ENCODE data around the gene ICAM2. TPM values are rescaled to one million over a fixed set of nuclear protein-coding genes. Genes with fewer than 3 reads are reported as not detected.
A peak's percentile ranks its signal among the peaks of the same experiment; 100 is the strongest.
"Not testable (repeated sequence)": the region's sequence is repeated elsewhere in the genome, so short reads cannot be mapped to it uniquely, and the experiment has no call there.

Gene ICAM2
- total RNA-seq, 5 donors from 2014 or later (not counting 1 experiment from before 2014, with no cell fraction given) = 69.6 to 132 (median 116) TPM

- Histone ChIP-seq H3K4me1 (ENCODE audit: control insufficient read depth in 1 of 2, extremely low read depth in 1 of 2, insufficient read depth in 2 of 2, low read length in 2 of 2) (peaks cover 40 to 80% of the 10 kb centered on the region in 2 experiments), H3K27me3 (replicated peaks in 1 of 2; ENCODE audit: control insufficient read depth in 2 of 2, extremely low read depth in 1 of 2, insufficient read depth in 2 of 2, low read length in 1 of 2) (no peaks in the 10 kb centered on the region), H3K4me3 (ENCODE audit: control insufficient read depth in 1 of 2, extremely low read depth in 1 of 2, low read length in 1 of 2) (no peak overlapping the region), H3K36me3 (ENCODE audit: control insufficient read depth in 2 of 2, extremely low read depth in 1 of 2, insufficient read depth in 1 of 2, low read length in 1 of 2) (no peaks in the 10 kb centered on the region), H3K27ac (ENCODE audit: low read length) (peak overlapping the region; percentile 98), H3K9me3 (no peaks in the 10 kb centered on the region)
- ChIA-PET CTCF (interaction anchor here in 1 of 2 donors (1.4 to 6.3 kb wide), 4 partner anchors 7 to 108 kb away, joined by 3 to 226 read pairs (median 46); partner anchors contain the start of gene ERN1), POLR2A (interaction anchor here in 1 of 2 donors (2.2 kb wide), 1 partner anchor 7 kb away, joined by 5 read pairs; no protein-coding TSS in a partner anchor)
- H3K9me3 Mint-ChIP-seq = no peaks in the 10 kb centered on the region
- H3K27ac Mint-ChIP-seq = peak overlapping the region; percentile 96 to 100
- peaks cover 71 to 72% (median 71%) of the 10 kb centered on the region in 3 donors for H3K4me1 Mint-ChIP-seq
- H3K4me3 Mint-ChIP-seq = peak overlapping the region in 1 of 3 donors; percentile 80
- 97% methylated on average over 7 of the region's 8 CpGs for WGBS (ENCODE audit: insufficient coverage)
- DNase-seq = peak in 1 of 35 experiments; percentile 21
- no peaks in the 10 kb centered on the region for H3K27me3 Mint-ChIP-seq
- H3K36me3 Mint-ChIP-seq = no peaks in the 10 kb centered on the region
- no peak for ATAC-seq (replicated peaks in 1 of 4)
These were observed 3.8 kb upstream of the ICAM2 start for GRCh38 chr17:64024215-64024654.

- no peaks in the 10 kb centered on the region for H3K27me3 ChIP-seq (replicated peaks in 1 of 2; ENCODE audit: control insufficient read depth in 2 of 2, extremely low read depth in 1 of 2, insufficient read depth in 2 of 2, low read length in 1 of 2)
- Mint-ChIP-seq H3K27ac (peak overlapping the region; percentile 96 to 100), H3K9me3 (no peaks in the 10 kb centered on the region), H3K4me1 (peaks cover 69 to 79% (median 69%) of the 10 kb centered on the region in 3 donors), H3K27me3 (no peaks in the 10 kb centered on the region), H3K4me3 (peak overlapping the region; percentile 26 to 97 (median 58)), H3K36me3 (peaks cover 4% of the 10 kb centered on the region)
- ATAC-seq (replicated peaks in 1 of 4) = no peak
- no peak overlapping the region for H3K4me3 ChIP-seq (ENCODE audit: control insufficient read depth in 1 of 2, extremely low read depth in 1 of 2, low read length in 1 of 2)
- no peaks in the 10 kb centered on the region for H3K9me3 ChIP-seq
- H3K4me1 ChIP-seq (ENCODE audit: control insufficient read depth in 1 of 2, extremely low read depth in 1 of 2, insufficient read depth in 2 of 2, low read length in 2 of 2) = peaks cover 46 to 82% of the 10 kb centered on the region in 2 experiments
- 74% methylated on average over 4 of the region's 5 CpGs for WGBS (ENCODE audit: insufficient coverage)
- peak in 2 of 35 experiments; percentile 26 to 35 for DNase-seq
- ChIA-PET POLR2A (interaction anchor here in 1 of 2 donors (0.7 kb wide), 1 partner anchor 9 kb away, joined by 3 read pairs; no protein-coding TSS in a partner anchor), CTCF (interaction anchor here in 1 of 2 donors (0.6 to 1.1 kb wide), 2 partner anchors 32 to 69 kb away, joined by 3 to 5 read pairs; no protein-coding TSS in a partner anchor)
- H3K27ac ChIP-seq (ENCODE audit: low read length) = peak overlapping the region; percentile 100
- no peaks in the 10 kb centered on the region for H3K36me3 ChIP-seq (ENCODE audit: control insufficient read depth in 2 of 2, extremely low read depth in 1 of 2, insufficient read depth in 1 of 2, low read length in 1 of 2)
These were observed 2.2 kb upstream of the ICAM2 start for GRCh38 chr17:64022611-64023063.

GRCh38 chr17:64019551-64019961 lies 877 bp downstream of the ICAM2 start:
- not testable (repeated sequence) for H3K27me3 ChIP-seq (replicated peaks in 1 of 2; ENCODE audit: control insufficient read depth in 2 of 2, extremely low read depth in 1 of 2, insufficient read depth in 2 of 2, low read length in 1 of 2); H3K9me3 ChIP-seq; H3K36me3 ChIP-seq (ENCODE audit: control insufficient read depth in 2 of 2, extremely low read depth in 1 of 2, insufficient read depth in 1 of 2, low read length in 1 of 2); H3K27me3 Mint-ChIP-seq; H3K9me3 Mint-ChIP-seq; H3K36me3 Mint-ChIP-seq
- peak overlapping the region; percentile 93 to 100 (median 97) for H3K4me3 Mint-ChIP-seq
- peak overlapping the region; percentile 100 for H3K27ac ChIP-seq (ENCODE audit: low read length)
- H3K4me1 ChIP-seq (ENCODE audit: control insufficient read depth in 1 of 2, extremely low read depth in 1 of 2, insufficient read depth in 2 of 2, low read length in 2 of 2) = peaks cover 50 to 69% of the 10 kb centered on the region in 2 experiments
- peaks cover 69 to 83% (median 70%) of the 10 kb centered on the region in 3 donors for H3K4me1 Mint-ChIP-seq
- H3K4me3 ChIP-seq (ENCODE audit: control insufficient read depth in 1 of 2, extremely low read depth in 1 of 2, low read length in 1 of 2) = peak overlapping the region; percentile 92 to 96
- peak in 4 of 35 experiments; percentile 21 to 63 (median 25) for DNase-seq
- 17% methylated on average over 6 of the region's 9 CpGs for WGBS (ENCODE audit: insufficient coverage)
- H3K27ac Mint-ChIP-seq = peak overlapping the region; percentile 96 to 100
- ChIA-PET POLR2A (interaction anchor here (1.2 to 1.8 kb wide), 5 partner anchors 9 to 694 kb away, joined by 3 to 18 read pairs (median 7); no protein-coding TSS in a partner anchor), CTCF (interaction anchor here (0.6 to 2.6 kb wide), 13 partner anchors 9 to 283 kb away, joined by 3 to 38 read pairs (median 6); partner anchors contain the start of genes CCDC47 (in 1 of the 2), ERN1 (in 1 of the 2) and PRR29 (in 1 of the 2))
- peak; percentile 11 to 25 (median 18) for ATAC-seq (replicated peaks in 1 of 4)

- no CpG with 5 or more reads among the region's 2 CpGs for WGBS (ENCODE audit: insufficient coverage)
- CTCF ChIA-PET = interaction anchor here (0.6 to 3.0 kb wide), 10 partner anchors 9 to 116 kb away, joined by 3 to 68 read pairs (median 4); no protein-coding TSS in a partner anchor
- peak in 1 of 35 experiments; percentile 48 for DNase-seq
These were observed 3.0 kb downstream of the ICAM2 start for GRCh38 chr17:64017381-64017980.

GRCh38 chr17:64016974-64017373 lies 3.5 kb downstream of the ICAM2 start:
- CTCF ChIA-PET = interaction anchor here (0.6 to 3.0 kb wide), 11 partner anchors 10 to 186 kb away, joined by 3 to 68 read pairs (median 3); no protein-coding TSS in a partner anchor
- H3K9me3 Mint-ChIP-seq = no peaks in the 10 kb centered on the region
- no CpG with 5 or more reads among the region's 3 CpGs for WGBS (ENCODE audit: insufficient coverage)

More at GRCh38 chr17:64017381-64017980, 3.0 kb downstream of the ICAM2 start:
- Histone ChIP-seq H3K4me1 (ENCODE audit: control insufficient read depth in 1 of 2, extremely low read depth in 1 of 2, insufficient read depth in 2 of 2, low read length in 2 of 2) (peaks cover 47 to 62% of the 10 kb centered on the region in 2 experiments), H3K9me3 (no peaks in the 10 kb centered on the region), H3K4me3 (ENCODE audit: control insufficient read depth in 1 of 2, extremely low read depth in 1 of 2, low read length in 1 of 2) (peak overlapping the region; percentile 92 to 96), H3K27ac (ENCODE audit: low read length) (peak overlapping the region; percentile 100), H3K36me3 (ENCODE audit: control insufficient read depth in 2 of 2, extremely low read depth in 1 of 2, insufficient read depth in 1 of 2, low read length in 1 of 2) (no peaks in the 10 kb centered on the region), H3K27me3 (replicated peaks in 1 of 2; ENCODE audit: control insufficient read depth in 2 of 2, extremely low read depth in 1 of 2, insufficient read depth in 2 of 2, low read length in 1 of 2) (no peaks in the 10 kb centered on the region)
- Mint-ChIP-seq H3K9me3 (no peaks in the 10 kb centered on the region), H3K27me3 (no peaks in the 10 kb centered on the region), H3K4me3 (peak overlapping the region; percentile 93 to 100 (median 97)), H3K27ac (peak overlapping the region; percentile 89 to 100), H3K36me3 (peaks cover 12% of the 10 kb centered on the region), H3K4me1 (peaks cover 68 to 83% (median 71%) of the 10 kb centered on the region in 3 donors)
- POLR2A ChIA-PET = interaction anchor here in 1 of 2 donors (0.7 to 1.0 kb wide), 3 partner anchors 8 to 32 kb away, joined by 3 to 7 read pairs (median 5); no protein-coding TSS in a partner anchor
- ATAC-seq (replicated peaks in 1 of 4) = no peak

More at GRCh38 chr17:64016974-64017373, 3.5 kb downstream of the ICAM2 start:
- Histone ChIP-seq H3K9me3 (no peaks in the 10 kb centered on the region), H3K36me3 (ENCODE audit: control insufficient read depth in 2 of 2, extremely low read depth in 1 of 2, insufficient read depth in 1 of 2, low read length in 1 of 2) (no peaks in the 10 kb centered on the region), H3K27ac (ENCODE audit: low read length) (peak overlapping the region; percentile 100), H3K4me1 (ENCODE audit: control insufficient read depth in 1 of 2, extremely low read depth in 1 of 2, insufficient read depth in 2 of 2, low read length in 2 of 2) (peaks cover 42 to 61% of the 10 kb centered on the region in 2 experiments), H3K27me3 (replicated peaks in 1 of 2; ENCODE audit: control insufficient read depth in 2 of 2, extremely low read depth in 1 of 2, insufficient read depth in 2 of 2, low read length in 1 of 2) (no peaks in the 10 kb centered on the region), H3K4me3 (ENCODE audit: control insufficient read depth in 1 of 2, extremely low read depth in 1 of 2, low read length in 1 of 2) (peak overlapping the region; percentile 26 to 37)
- peaks cover 14% of the 10 kb centered on the region for H3K36me3 Mint-ChIP-seq
- H3K27ac Mint-ChIP-seq = peak overlapping the region; percentile 87 to 95
- ATAC-seq (replicated peaks in 1 of 4) (no peak), DNase-seq (no peak)
- POLR2A ChIA-PET = interaction anchor here in 1 of 2 donors (1.0 kb wide), 2 partner anchors 8 to 11 kb away, joined by 3 to 5 read pairs; no protein-coding TSS in a partner anchor
- H3K4me1 Mint-ChIP-seq = peaks cover 66 to 81% (median 69%) of the 10 kb centered on the region in 3 donors
- H3K4me3 Mint-ChIP-seq = peak overlapping the region; percentile 81 to 97 (median 82)
- H3K27me3 Mint-ChIP-seq = no peaks in the 10 kb centered on the region

All from T-cell (primary cell).